ENCODE data around the gene ITGA2. TPM values are rescaled to one million over a fixed set of nuclear protein-coding genes. Genes with fewer than 3 reads are reported as not detected.

ITGA2 gene
- total RNA-seq, 2 donors from 2014 or later: 1.5 to 2.3 TPM

GRCh38 chr5:53023969-53024368 lies 34.8 kb downstream of the ITGA2 start:
- Histone ChIP-seq H3K4me1 (no peaks in the 10 kb centered on the region), H3K36me3 (no peaks in the 10 kb centered on the region), H3K4me3 (no peak overlapping the region), H3K27me3 (no peaks in the 10 kb centered on the region), H3K9me3 (no peaks in the 10 kb centered on the region), H3K27ac (no peak overlapping the region)
- no peak for TF ChIP-seq CTCF (IDR thresholded peaks at IDR 0.05)
- DNase-seq (ENCODE audit: low spot score): no peak

GRCh38 chr5:53024535-53024934 lies 35.4 kb downstream of the ITGA2 start:
- DNase-seq (ENCODE audit: low spot score): no peak
- Histone ChIP-seq H3K4me3 (no peak overlapping the region), H3K9me3 (no peaks in the 10 kb centered on the region), H3K27ac (no peak overlapping the region), H3K36me3 (no peaks in the 10 kb centered on the region), H3K27me3 (no peaks in the 10 kb centered on the region), H3K4me1 (no peaks in the 10 kb centered on the region)
- no peak for TF ChIP-seq CTCF (IDR thresholded peaks at IDR 0.05)

DNA sequence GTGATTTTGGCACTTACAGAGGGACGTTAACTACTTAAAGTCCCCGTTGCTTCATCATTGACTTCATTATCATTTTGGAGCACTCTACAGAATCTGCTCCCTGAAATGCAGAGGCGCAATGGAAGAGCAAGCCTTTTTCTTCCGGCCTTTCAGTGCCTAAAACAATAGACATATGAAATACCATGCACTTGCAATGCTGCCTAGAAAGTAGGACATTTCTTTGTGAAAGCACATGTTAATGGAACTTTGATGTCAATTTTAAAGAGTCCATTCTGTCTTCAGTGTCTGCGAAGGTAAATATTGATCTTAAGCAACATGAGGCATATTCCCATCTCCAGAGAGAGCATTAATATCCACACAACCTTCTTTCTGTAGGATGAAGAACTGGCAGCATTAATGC lies 36.3 kb downstream of the ITGA2 start:
- no peak for TF ChIP-seq CTCF (IDR thresholded peaks at IDR 0.05)
- no peak for DNase-seq (ENCODE audit: low spot score)
- Histone ChIP-seq H3K27ac (no peak overlapping the region), H3K27me3 (no peaks in the 10 kb centered on the region), H3K36me3 (no peaks in the 10 kb centered on the region), H3K9me3 (no peaks in the 10 kb centered on the region), H3K4me3 (no peak overlapping the region), H3K4me1 (no peaks in the 10 kb centered on the region)

DNA sequence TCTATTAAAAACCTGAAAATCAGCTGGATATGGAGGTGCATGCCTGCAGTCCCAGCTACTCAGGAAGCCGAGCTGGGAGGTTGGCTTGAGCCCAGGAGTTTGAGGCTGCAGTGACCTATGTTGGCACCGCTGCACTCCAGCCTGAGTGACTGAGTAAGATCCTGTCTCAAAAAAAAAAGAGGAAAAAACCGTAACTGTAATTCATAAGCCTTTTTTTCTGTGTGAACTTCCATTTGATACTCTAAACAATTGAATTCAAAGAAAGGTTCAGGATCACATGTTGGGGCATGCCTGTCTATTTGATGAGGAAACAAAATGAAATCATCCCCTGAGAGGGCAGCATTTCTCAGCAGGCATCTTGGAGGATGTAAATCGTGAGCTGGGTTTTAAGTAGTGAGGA lies 38.8 kb downstream of the ITGA2 start:
- no peaks in the 10 kb centered on the region for H3K9me3 ChIP-seq
- no peaks in the 10 kb centered on the region for H3K27me3 ChIP-seq
- no peak for TF ChIP-seq CTCF (IDR thresholded peaks at IDR 0.05)
- no peak for DNase-seq (ENCODE audit: low spot score)
- no peaks in the 10 kb centered on the region for H3K4me1 ChIP-seq
- H3K27ac ChIP-seq: no peak overlapping the region
- no peak overlapping the region for H3K4me3 ChIP-seq
- H3K36me3 ChIP-seq: no peaks in the 10 kb centered on the region

- Histone ChIP-seq H3K36me3 (no peaks in the 10 kb centered on the region), H3K27ac (no peak overlapping the region), H3K9me3 (no peaks in the 10 kb centered on the region), H3K4me1 (no peaks in the 10 kb centered on the region), H3K27me3 (no peaks in the 10 kb centered on the region), H3K4me3 (no peak overlapping the region)
- DNase-seq (ENCODE audit: low spot score): no peak
- no peak for TF ChIP-seq CTCF (IDR thresholded peaks at IDR 0.05)
Measured at GRCh38 chr5:53029608-53030007, 40.5 kb downstream of the ITGA2 start.

GRCh38 chr5:53030893-53031292 lies 41.7 kb downstream of the ITGA2 start:
- Histone ChIP-seq H3K4me3 (no peak overlapping the region), H3K4me1 (no peaks in the 10 kb centered on the region), H3K9me3 (no peaks in the 10 kb centered on the region), H3K36me3 (no peaks in the 10 kb centered on the region), H3K27ac (no peak overlapping the region), H3K27me3 (no peaks in the 10 kb centered on the region)
- DNase-seq (ENCODE audit: low spot score): no peak
- TF ChIP-seq CTCF (IDR thresholded peaks at IDR 0.05): no peak
